Hindlimb muscle (tissue), 1 donor: Measurements from ENCODE around the gene NR5A1. TPM values are rescaled to one million over a fixed set of nuclear protein-coding genes. Genes with fewer than 3 reads are reported as not detected.

Source experiments
- DNase-seq: peaks from one replicate; pipeline ENCODE4 v3.0.0-alpha.2; 2013
- polyA plus RNA-seq: library from polyadenylated mRNA; unstranded; fragments of 120-200 nt; gene quantifications from one replicate; pipeline ENCODE4 v1.2.1, GENCODE V29; 2013; ENCODE audit not compliant: insufficient read length

The NR5A1 gene
- polyA plus RNA-seq, 1 donor, result not detected

DNA sequence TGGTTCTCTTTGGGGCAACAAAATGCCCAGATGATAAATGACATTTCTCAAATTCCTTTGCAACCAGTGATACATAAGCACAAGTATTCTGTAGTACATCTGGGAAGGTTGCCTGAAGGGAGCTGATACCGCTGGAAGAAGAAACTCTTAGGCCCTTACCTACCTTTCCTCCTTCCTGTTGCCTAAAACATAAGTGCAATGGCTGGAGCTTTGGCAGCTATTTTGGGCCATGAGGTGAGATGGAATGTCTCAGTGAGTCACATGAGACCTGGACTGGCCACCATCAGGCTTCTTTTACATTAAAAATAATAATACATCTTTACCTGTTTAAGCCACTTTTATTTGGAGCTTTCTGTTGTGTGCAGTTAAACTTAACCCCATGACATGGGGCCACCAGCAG is 68.1 kb downstream of the NR5A1 start:
- no peak for DNase-seq

DNA sequence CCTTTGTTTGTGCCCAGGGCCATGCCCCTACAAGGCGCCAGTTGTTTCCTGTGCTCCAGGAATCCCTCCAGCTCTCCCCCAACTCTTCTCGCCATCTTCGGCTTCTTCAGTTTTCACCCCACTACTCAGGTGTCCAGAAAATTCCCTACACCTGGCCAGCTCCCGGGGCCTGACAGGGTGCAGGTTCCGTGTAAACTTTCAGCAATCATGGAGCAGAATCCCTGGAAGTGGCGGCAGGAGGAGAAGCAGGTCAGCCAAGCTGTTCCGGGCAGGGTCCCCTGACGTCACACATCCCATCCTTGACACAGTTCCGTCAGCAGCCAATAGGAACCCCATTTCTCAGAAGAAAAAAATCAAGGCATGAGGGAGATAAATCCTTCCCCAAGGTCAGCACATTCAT is 69.1 kb downstream of the NR5A1 start:
- DNase-seq, result no peak

DNA sequence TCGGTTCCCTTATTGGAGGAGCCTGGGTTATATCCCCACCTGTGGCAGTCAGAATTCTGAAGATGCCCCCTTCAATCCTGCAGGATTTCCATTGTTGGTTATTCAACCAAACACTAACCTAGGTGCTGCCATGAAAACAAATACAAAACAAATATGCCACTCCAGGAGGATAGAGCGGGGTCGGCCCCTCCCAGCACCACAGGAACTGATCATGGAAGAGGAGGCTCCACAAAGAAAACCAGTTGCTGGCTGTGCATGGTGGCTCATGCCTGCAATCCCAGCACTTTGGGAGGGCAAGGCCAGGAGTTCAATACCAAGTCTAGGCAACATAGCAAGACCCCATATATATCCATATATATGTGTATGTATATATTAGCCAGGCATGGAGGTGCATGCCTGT is 70.1 kb downstream of the NR5A1 start:
- DNase-seq, result no peak

DNA sequence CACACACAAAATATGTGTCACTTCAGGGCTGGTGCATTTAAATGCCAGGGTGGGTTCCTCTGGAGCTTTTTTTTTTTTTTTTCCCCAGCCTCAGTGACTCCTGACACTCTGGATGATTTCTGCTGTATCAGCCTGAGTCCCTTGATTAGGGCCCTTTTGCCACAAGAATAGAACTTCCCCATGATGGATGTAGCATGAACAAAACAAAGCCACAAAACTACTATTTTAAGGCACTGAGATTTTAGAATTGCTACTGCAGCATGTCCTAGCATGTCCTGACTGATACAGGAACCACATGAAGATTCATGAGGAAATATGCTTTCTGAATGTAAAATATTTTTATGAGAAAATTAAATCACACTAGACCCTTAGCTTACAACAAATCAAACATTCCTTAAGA is 70.9 kb downstream of the NR5A1 start:
- DNase-seq, result no peak

Other genes starting within 250 kb of the NR5A1 start
- 37.0 TPM for gene NEK6, start 249.4 kb downstream of the NR5A1 start, polyA plus RNA-seq
- gene PSMB7, start 92.0 kb downstream of the NR5A1 start, polyA plus RNA-seq, result 188 TPM
- gene ADGRD2, start 56.9 kb downstream of the NR5A1 start, polyA plus RNA-seq, result not detected